Brain microvascular endothelial cell (primary cell): ENCODE results near the gene AKAP10.
"Not testable (repeated sequence)": the region's sequence is repeated elsewhere in the genome, so short reads cannot be mapped to it uniquely, and the experiment has no call there.

ENCODE experiments used
- DNase-seq: peaks from one replicate; pipeline ENCODE4 v3.0.0-alpha.2; 2020
- H3K27ac ChIP-seq: fragments of 250-450 bp; sonication (Bioruptor Pico); 2 replicates; pipeline ENCODE4 v1.5.1; 2020; ENCODE audit warnings: mild to moderate bottlenecking, moderate library complexity
- H3K27me3 ChIP-seq: fragments of 250-450 bp; sonication (Bioruptor Pico); replicated peaks from 2 replicates; pipeline ENCODE4 v1.5.1; 2020; ENCODE audit warnings: mild to moderate bottlenecking
- H3K36me3 ChIP-seq: fragments of 250-450 bp; sonication (Bioruptor Pico); replicated peaks from 2 replicates; pipeline ENCODE4 v1.5.1; 2020; ENCODE audit warnings: mild to moderate bottlenecking
- H3K4me3 ChIP-seq: 2 replicates; pipeline ENCODE4 v1.5.1; 2011; ENCODE audit warnings: low read depth, mild to moderate bottlenecking, control low read depth, low read length, moderate library complexity
- CTCF ChIP-seq: IDR thresholded peaks from 2 replicates; pipeline ENCODE4 v1.5.1; 2011; ENCODE audit warnings: low read depth, mild to moderate bottlenecking, moderate library complexity, low read length, control low read depth, inconsistent platforms; ENCODE audit errors: missing control alignments
- in situ Hi-C: cut with HindIII; loops from 2 replicates; pipeline ENCODE4 v1.10.0; 2017; ENCODE audit warnings: low sequenced_read_pairs, low pct_ligation_motif_present

The AKAP10 gene, protein sequence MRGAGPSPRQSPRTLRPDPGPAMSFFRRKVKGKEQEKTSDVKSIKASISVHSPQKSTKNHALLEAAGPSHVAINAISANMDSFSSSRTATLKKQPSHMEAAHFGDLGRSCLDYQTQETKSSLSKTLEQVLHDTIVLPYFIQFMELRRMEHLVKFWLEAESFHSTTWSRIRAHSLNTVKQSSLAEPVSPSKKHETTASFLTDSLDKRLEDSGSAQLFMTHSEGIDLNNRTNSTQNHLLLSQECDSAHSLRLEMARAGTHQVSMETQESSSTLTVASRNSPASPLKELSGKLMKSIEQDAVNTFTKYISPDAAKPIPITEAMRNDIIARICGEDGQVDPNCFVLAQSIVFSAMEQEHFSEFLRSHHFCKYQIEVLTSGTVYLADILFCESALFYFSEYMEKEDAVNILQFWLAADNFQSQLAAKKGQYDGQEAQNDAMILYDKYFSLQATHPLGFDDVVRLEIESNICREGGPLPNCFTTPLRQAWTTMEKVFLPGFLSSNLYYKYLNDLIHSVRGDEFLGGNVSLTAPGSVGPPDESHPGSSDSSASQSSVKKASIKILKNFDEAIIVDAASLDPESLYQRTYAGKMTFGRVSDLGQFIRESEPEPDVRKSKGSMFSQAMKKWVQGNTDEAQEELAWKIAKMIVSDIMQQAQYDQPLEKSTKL

GRCh38 chr17:19977293-19978208 lies at the start of gene AKAP10:
AKAP10 (minus strand) TSS chr17:19977828; CDS start chr17:19977679, 149 bp downstream.
- peak; percentile 79 for DNase-seq
- Histone ChIP-seq H3K27ac (peak within 1 kb of the TSS; percentile 80), H3K27me3 (no peaks in the 10 kb centered on the region), H3K36me3 (no peaks in the 10 kb centered on the region), H3K4me3 (peak within 1 kb of the TSS; percentile 89)
- TF ChIP-seq CTCF, result no peak
- in situ Hi-C loops, result no loop called here

DNA sequence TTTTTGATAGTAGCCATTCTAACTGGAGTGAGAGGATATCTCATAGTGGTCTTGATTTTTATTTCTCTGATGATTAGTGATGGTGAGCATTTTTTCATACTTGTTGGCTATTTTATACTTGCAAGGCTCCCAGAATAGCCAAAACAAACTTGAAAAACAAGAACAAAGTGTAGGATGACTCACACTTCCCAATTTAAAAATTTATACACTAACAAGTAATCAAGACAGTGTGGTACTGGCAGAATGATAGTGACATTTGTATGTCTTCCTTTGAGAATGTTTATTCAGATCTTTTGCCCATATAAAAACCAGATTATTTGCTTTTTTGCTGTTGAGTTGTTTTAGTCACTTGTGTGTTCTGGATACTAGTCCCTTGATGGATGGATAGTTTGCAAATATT lies 49.3 kb upstream of the AKAP10 start:
- Histone ChIP-seq H3K36me3 (no peaks in the 10 kb centered on the region), H3K27me3 (no peaks in the 10 kb centered on the region), H3K4me3 (no peak overlapping the region), H3K27ac (no peak overlapping the region)
- no peak for TF ChIP-seq CTCF
- in situ Hi-C loops, result no loop called here
- no peak for DNase-seq

GRCh38 chr17:20022701-20023100 lies 45.1 kb upstream of the AKAP10 start:
- no peak for TF ChIP-seq CTCF
- no peak overlapping the region for H3K4me3 ChIP-seq
- no peak for DNase-seq
- no peak overlapping the region for H3K27ac ChIP-seq
- H3K36me3 ChIP-seq, result no peaks in the 10 kb centered on the region
- no peaks in the 10 kb centered on the region for H3K27me3 ChIP-seq
- in situ Hi-C loops, result no loop called here

DNA sequence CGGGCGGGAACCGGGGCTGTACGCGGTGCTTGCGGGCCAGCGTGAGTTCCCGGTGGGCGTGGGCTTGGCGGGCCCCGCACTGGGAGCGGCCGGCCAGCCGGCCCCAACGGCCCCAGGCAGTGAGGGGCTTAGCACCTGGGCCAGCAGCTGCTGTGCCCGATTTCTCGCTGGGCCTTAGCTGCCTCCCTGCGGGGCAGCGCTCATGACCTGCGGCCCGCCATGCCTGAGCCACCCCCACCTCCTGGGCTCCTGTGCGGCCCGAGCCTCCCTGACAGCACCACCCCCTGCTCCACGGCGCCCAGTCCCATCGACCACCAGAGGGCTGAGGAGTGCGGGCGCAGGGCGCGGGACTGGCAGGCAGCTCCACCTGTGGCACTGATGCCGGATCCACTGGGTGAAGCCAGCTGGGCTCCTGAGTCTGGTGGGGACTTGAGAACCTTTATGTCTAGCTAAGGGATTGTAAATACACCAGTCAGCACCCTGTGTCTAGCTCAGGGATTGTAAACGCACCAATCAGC lies 38.9 kb upstream of the AKAP10 start:
- DNase-seq, H3K36me3 ChIP-seq, H3K27ac ChIP-seq, H3K27me3 ChIP-seq, H3K4me3 ChIP-seq, in situ Hi-C loops: not testable (repeated sequence)

- DNase-seq, result no peak
- in situ Hi-C loops, result no loop called here
- no peak overlapping the region for H3K27ac ChIP-seq
Measured at GRCh38 chr17:20012017-20012536, 34.4 kb upstream of the AKAP10 start.

More at GRCh38 chr17:20012017-20012536, 34.4 kb upstream of the AKAP10 start:
- peaks cover 20% of the 10 kb centered on the region for H3K27me3 ChIP-seq
- no peak for TF ChIP-seq CTCF
- H3K36me3 ChIP-seq, result no peaks in the 10 kb centered on the region
- no peak overlapping the region for H3K4me3 ChIP-seq
